ENCODE data around the gene CACNA2D1. TPM values are rescaled to one million over a fixed set of nuclear protein-coding genes. Genes with fewer than 3 reads are reported as not detected.

Gene CACNA2D1
- polyA plus RNA-seq, 2 of the 4 experiments (the other 2 are of a cell fraction), result 18.0 to 32.9 TPM

DNA sequence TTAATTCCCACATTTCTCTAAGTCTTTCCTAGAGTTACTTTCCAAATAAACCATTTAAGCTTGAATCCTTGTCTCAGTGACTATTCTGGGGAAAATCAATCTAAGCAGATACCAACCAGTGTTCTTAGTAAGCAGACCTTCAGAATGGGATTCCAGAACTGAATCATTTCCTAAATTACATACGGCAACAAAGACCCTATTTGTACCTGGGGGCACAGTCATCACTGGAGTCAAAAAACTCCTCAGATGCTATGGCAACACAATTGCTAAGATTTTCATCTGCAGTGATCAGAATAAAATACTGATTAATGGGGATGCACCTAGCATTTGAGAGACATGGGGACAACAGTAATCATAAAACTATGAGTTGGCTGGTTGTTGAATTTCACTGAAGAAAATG, 389.0 kb downstream of the CACNA2D1 start (continued):
- TF ChIP-seq NR3C1 (IDR thresholded peaks at IDR 0.05), result no peak
- TF ChIP-seq SMC3 (IDR thresholded peaks at IDR 0.05), result no peak

GRCh38 chr7:82053453-82054032, 390.0 kb downstream of the CACNA2D1 start:
- H3K27ac ChIP-seq, result peak overlapping the region; percentile 1 to 47; a peak in 1 of 6 replicates
- no peak overlapping the region for H3K4me2 ChIP-seq
- ATAC-seq, result no peak
- ChIA-PET CTCF (interaction anchor here (1.8 kb wide), 1 partner anchor 10 kb away, joined by 6 read pairs; no protein-coding TSS in a partner anchor), POLR2A (no interaction called here)
- DNase-seq (ENCODE audit: low read depth in 1 of 2, low spot score in 1 of 2), result no peak
- no peak overlapping the region for H3K4me3 ChIP-seq
- peaks cover 34% of the 10 kb centered on the region for H3K4me1 ChIP-seq
- no peaks in the 10 kb centered on the region for H3K9me3 ChIP-seq
- TF ChIP-seq KDM1A (IDR thresholded peaks at IDR 0.05; ENCODE audit: low read depth) (no peak), HOXB13 (CRISPR knock-in tag; IDR thresholded peaks at IDR 0.05; ENCODE audit: low read depth) (no peak), EHF (CRISPR knock-in tag; IDR thresholded peaks at IDR 0.05) (no peak), FOSB (CRISPR knock-in tag; IDR thresholded peaks at IDR 0.05) (no peak), CBX8 (IDR thresholded peaks at IDR 0.05) (no peak), MAFK (IDR thresholded peaks at IDR 0.05; ENCODE audit: partially characterized antibody) (no peak), MYC (IDR thresholded peaks at IDR 0.05; ENCODE audit: borderline replicate concordance, low read length) (no peak), CEBPB (IDR thresholded peaks at IDR 0.05) (no peak), HDAC2 (IDR thresholded peaks at IDR 0.05) (no peak), NPAS2 (CRISPR knock-in tag; IDR thresholded peaks at IDR 0.05; ENCODE audit: borderline replicate concordance) (no peak), FOSL2 (IDR thresholded peaks at IDR 0.05) (no peak), FOSL2 (CRISPR knock-in tag; IDR thresholded peaks at IDR 0.05) (no peak), CBX2 (IDR thresholded peaks at IDR 0.05; ENCODE audit: borderline replicate concordance, low read depth) (no peak)
- 88% methylated on average over 3 of the region's 3 CpGs for WGBS (ENCODE audit: missing lambda C conversion rate)
- peak; percentile 43 for FAIRE-seq

GRCh38 chr7:82051601-82052000, 392.0 kb downstream of the CACNA2D1 start:
- H3K4me2 ChIP-seq, result peak overlapping the region; percentile 89
- TF ChIP-seq CEBPB (IDR thresholded peaks at IDR 0.05) (no peak), HDAC2 (IDR thresholded peaks at IDR 0.05) (no peak), EP300 (IDR thresholded peaks at IDR 0.05) (no peak), KDM5A (IDR thresholded peaks at IDR 0.05) (no peak), RCOR1 (IDR thresholded peaks at IDR 0.05; ENCODE audit: low read depth, low read length) (no peak), JUNB (IDR thresholded peaks at IDR 0.05) (no peak), MAZ (IDR thresholded peaks at IDR 0.05; ENCODE audit: borderline replicate concordance, low read depth, low read length) (no peak), RARB (CRISPR knock-in tag; IDR thresholded peaks at IDR 0.05) (no peak), KDM1A (IDR thresholded peaks at IDR 0.05; ENCODE audit: low read depth) (no peak), ESRRA (IDR thresholded peaks at IDR 0.05; ENCODE audit: borderline replicate concordance, low read length) (no peak)
- peaks cover 52% of the 10 kb centered on the region for H3K4me1 ChIP-seq
- ATAC-seq, result no peak
- FAIRE-seq, result no peak
- WGBS (ENCODE audit: missing lambda C conversion rate), result 29% methylated on average over 2 of the region's 2 CpGs
- no peaks in the 10 kb centered on the region for H3K9me3 ChIP-seq
- POLR2A ChIA-PET, result no interaction called here
- H3K4me3 ChIP-seq, result no peak overlapping the region
- H3K27ac ChIP-seq, result peak overlapping the region; percentile 85 to 94
- CTCF ChIA-PET, result interaction anchor here (0.7 to 1.4 kb wide), 2 partner anchors 29 to 170 kb away, joined by 3 read pairs; no protein-coding TSS in a partner anchor
- peak in 1 of 2 experiments; percentile 56 for DNase-seq (ENCODE audit: low read depth in 1 of 2, low spot score in 1 of 2)

GRCh38 chr7:82050792-82051191, 392.8 kb downstream of the CACNA2D1 start:
- ChIA-PET CTCF (interaction anchor here (0.6 to 1.4 kb wide), 4 partner anchors 29 to 680 kb away, joined by 3 read pairs; no protein-coding TSS in a partner anchor), POLR2A (no interaction called here)
- Histone ChIP-seq H3K4me1 (peaks cover 52% of the 10 kb centered on the region), H3K4me2 (peak overlapping the region; percentile 89), H3K27ac (peak overlapping the region; percentile 85 to 94), H3K9me3 (no peaks in the 10 kb centered on the region), H3K4me3 (0 out of 3 replicates have a peak overlapping the region, but pooled peaks have one; percentile 4)
- DNase-seq (ENCODE audit: low read depth in 1 of 2, low spot score in 1 of 2), result peak in 1 of 2 experiments; percentile 59
- peak; percentile 66 to 70 for ATAC-seq
- FAIRE-seq, result no peak
- TF ChIP-seq MAX (IDR thresholded peaks at IDR 0.05), result 0 out of 2 replicates have a peak, but pooled peaks have one; percentile 6
- no peak for TF ChIP-seq FOSB (CRISPR knock-in tag; IDR thresholded peaks at IDR 0.05)
- TF ChIP-seq FOSL2 (IDR thresholded peaks at IDR 0.05), result no peak
- peak; percentile 45 for TF ChIP-seq FOSL2 (CRISPR knock-in tag; IDR thresholded peaks at IDR 0.05)
- TF ChIP-seq CBX2 (IDR thresholded peaks at IDR 0.05; ENCODE audit: borderline replicate concordance, low read depth), result no peak
- WGBS (ENCODE audit: missing lambda C conversion rate), result 5% methylated on average over 4 of the region's 4 CpGs
